ENCODE data around the gene KLHDC9.

The KLHDC9 gene

GRCh38 chr1:161069731-161070270 lies 28.4 kb upstream of the KLHDC9 start, which contains the start of gene ARHGAP30 (continued):
- TF ChIP-seq TCF4 (CRISPR knock-in tag; IDR thresholded peaks at IDR 0.05; ENCODE audit: borderline replicate concordance) (no peak), ZFP30 (CRISPR knock-in tag; IDR thresholded peaks at IDR 0.05) (no peak), CSDC2 (CRISPR knock-in tag; IDR thresholded peaks at IDR 0.05) (no peak), ZNF70 (CRISPR knock-in tag; IDR thresholded peaks at IDR 0.05) (no peak), ARNTL (CRISPR knock-in tag; IDR thresholded peaks at IDR 0.05; ENCODE audit: borderline replicate concordance, low read depth) (no peak), ISL1 (CRISPR knock-in tag; IDR thresholded peaks at IDR 0.05) (no peak)
- TF ChIP-seq, protein P1, sequence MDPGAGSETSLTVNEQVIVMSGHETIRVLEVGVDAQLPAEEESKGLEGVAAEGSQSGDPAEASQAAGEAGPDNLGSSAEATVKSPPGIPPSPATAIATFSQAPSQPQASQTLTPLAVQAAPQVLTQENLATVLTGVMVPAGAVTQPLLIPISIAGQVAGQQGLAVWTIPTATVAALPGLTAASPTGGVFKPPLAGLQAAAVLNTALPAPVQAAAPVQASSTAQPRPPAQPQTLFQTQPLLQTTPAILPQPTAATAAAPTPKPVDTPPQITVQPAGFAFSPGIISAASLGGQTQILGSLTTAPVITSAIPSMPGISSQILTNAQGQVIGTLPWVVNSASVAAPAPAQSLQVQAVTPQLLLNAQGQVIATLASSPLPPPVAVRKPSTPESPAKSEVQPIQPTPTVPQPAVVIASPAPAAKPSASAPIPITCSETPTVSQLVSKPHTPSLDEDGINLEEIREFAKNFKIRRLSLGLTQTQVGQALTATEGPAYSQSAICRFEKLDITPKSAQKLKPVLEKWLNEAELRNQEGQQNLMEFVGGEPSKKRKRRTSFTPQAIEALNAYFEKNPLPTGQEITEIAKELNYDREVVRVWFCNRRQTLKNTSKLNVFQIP (CRISPR knock-in tag; IDR thresholded peaks at IDR 0.05; ENCODE audit: borderline replicate concordance, low read depth) = no peak

- TF ChIP-seq ISL1 (CRISPR knock-in tag; IDR thresholded peaks at IDR 0.05) = no peak
- TF ChIP-seq CSDC2 (CRISPR knock-in tag; IDR thresholded peaks at IDR 0.05) = no peak
- TF ChIP-seq RARB (CRISPR knock-in tag; IDR thresholded peaks at IDR 0.05) = no peak
- TF ChIP-seq TOX (CRISPR knock-in tag; IDR thresholded peaks at IDR 0.05; ENCODE audit: borderline replicate concordance) = no peak
- TF ChIP-seq TCF4 (CRISPR knock-in tag; IDR thresholded peaks at IDR 0.05; ENCODE audit: borderline replicate concordance) = no peak
- TF ChIP-seq GLIS3 (CRISPR knock-in tag; IDR thresholded peaks at IDR 0.05) = no peak
- no peak for TF ChIP-seq BACH2 (CRISPR knock-in tag; IDR thresholded peaks at IDR 0.05; ENCODE audit: borderline replicate concordance)
- no peak for TF ChIP-seq ZC3H10 (CRISPR knock-in tag; IDR thresholded peaks at IDR 0.05)
- no peak for TF ChIP-seq ZNF8 (CRISPR knock-in tag; IDR thresholded peaks at IDR 0.05)
- no peak for TF ChIP-seq ZFP30 (CRISPR knock-in tag; IDR thresholded peaks at IDR 0.05)
- TF ChIP-seq ZFP3 (CRISPR knock-in tag; IDR thresholded peaks at IDR 0.05) = no peak
- no peak for TF ChIP-seq ESRRG (CRISPR knock-in tag; IDR thresholded peaks at IDR 0.05)
- no peak for TF ChIP-seq CREB5 (CRISPR knock-in tag; IDR thresholded peaks at IDR 0.05; ENCODE audit: low read depth)
- TF ChIP-seq PATZ1 (CRISPR knock-in tag; IDR thresholded peaks at IDR 0.05; ENCODE audit: borderline replicate concordance) = no peak
- TF ChIP-seq OSR1 (CRISPR knock-in tag; IDR thresholded peaks at IDR 0.05) = no peak
- no peak for TF ChIP-seq ZNF565 (CRISPR knock-in tag; conservative IDR thresholded peaks at IDR 0.05; ENCODE audit: low read depth)
- ATAC-seq = no peak
Observed at GRCh38 chr1:161070761-161071160, 27.4 kb upstream of the KLHDC9 start.

DNA sequence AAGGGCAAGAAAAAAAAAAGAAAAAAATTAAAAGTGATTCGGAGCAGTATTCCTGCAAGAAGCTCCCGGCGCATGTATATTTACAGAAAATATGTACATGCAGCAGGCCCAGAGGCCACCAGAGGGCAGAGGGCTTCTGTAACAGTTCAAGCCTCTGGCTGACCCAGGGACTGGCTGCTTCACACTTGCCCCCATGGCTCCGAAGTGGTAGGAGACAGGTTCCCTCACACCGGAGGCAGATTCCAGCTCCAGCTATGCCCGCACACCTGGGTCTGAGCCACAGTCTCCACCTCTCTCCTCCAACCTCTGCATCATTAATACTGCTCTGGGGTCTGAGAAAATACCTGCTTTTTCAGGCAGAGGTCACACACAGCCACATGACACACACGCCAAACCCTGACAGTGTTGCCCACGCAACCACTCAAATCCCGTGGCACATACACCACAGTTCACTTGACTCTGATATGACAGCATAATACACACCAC lies 26.2 kb upstream of the KLHDC9 start:
- TF ChIP-seq ESRRG (CRISPR knock-in tag; IDR thresholded peaks at IDR 0.05) (no peak), SNAI2 (CRISPR knock-in tag; IDR thresholded peaks at IDR 0.05) (no peak), OSR1 (CRISPR knock-in tag; IDR thresholded peaks at IDR 0.05) (no peak), CSDC2 (CRISPR knock-in tag; IDR thresholded peaks at IDR 0.05) (no peak), TCF4 (CRISPR knock-in tag; IDR thresholded peaks at IDR 0.05; ENCODE audit: borderline replicate concordance) (no peak), ZNF70 (CRISPR knock-in tag; IDR thresholded peaks at IDR 0.05) (no peak), ZFP30 (CRISPR knock-in tag; IDR thresholded peaks at IDR 0.05) (no peak), BACH2 (CRISPR knock-in tag; IDR thresholded peaks at IDR 0.05; ENCODE audit: borderline replicate concordance) (no peak), PPARA (CRISPR knock-in tag; IDR thresholded peaks at IDR 0.05; ENCODE audit: borderline replicate concordance) (no peak), ZNF8 (CRISPR knock-in tag; IDR thresholded peaks at IDR 0.05) (no peak), GLIS3 (CRISPR knock-in tag; IDR thresholded peaks at IDR 0.05) (no peak), CSRNP3 (CRISPR knock-in tag; IDR thresholded peaks at IDR 0.05) (no peak), ISL1 (CRISPR knock-in tag; IDR thresholded peaks at IDR 0.05) (no peak), TOX (CRISPR knock-in tag; IDR thresholded peaks at IDR 0.05; ENCODE audit: borderline replicate concordance) (no peak), CREB5 (CRISPR knock-in tag; IDR thresholded peaks at IDR 0.05; ENCODE audit: low read depth) (no peak), ZC3H10 (CRISPR knock-in tag; IDR thresholded peaks at IDR 0.05) (no peak), ZNF565 (CRISPR knock-in tag; conservative IDR thresholded peaks at IDR 0.05; ENCODE audit: low read depth) (no peak), ARNTL (CRISPR knock-in tag; IDR thresholded peaks at IDR 0.05; ENCODE audit: borderline replicate concordance, low read depth) (no peak)
- TF ChIP-seq, protein P1 (CRISPR knock-in tag; IDR thresholded peaks at IDR 0.05; ENCODE audit: borderline replicate concordance, low read depth) = no peak
- TF ChIP-seq, protein P2, sequence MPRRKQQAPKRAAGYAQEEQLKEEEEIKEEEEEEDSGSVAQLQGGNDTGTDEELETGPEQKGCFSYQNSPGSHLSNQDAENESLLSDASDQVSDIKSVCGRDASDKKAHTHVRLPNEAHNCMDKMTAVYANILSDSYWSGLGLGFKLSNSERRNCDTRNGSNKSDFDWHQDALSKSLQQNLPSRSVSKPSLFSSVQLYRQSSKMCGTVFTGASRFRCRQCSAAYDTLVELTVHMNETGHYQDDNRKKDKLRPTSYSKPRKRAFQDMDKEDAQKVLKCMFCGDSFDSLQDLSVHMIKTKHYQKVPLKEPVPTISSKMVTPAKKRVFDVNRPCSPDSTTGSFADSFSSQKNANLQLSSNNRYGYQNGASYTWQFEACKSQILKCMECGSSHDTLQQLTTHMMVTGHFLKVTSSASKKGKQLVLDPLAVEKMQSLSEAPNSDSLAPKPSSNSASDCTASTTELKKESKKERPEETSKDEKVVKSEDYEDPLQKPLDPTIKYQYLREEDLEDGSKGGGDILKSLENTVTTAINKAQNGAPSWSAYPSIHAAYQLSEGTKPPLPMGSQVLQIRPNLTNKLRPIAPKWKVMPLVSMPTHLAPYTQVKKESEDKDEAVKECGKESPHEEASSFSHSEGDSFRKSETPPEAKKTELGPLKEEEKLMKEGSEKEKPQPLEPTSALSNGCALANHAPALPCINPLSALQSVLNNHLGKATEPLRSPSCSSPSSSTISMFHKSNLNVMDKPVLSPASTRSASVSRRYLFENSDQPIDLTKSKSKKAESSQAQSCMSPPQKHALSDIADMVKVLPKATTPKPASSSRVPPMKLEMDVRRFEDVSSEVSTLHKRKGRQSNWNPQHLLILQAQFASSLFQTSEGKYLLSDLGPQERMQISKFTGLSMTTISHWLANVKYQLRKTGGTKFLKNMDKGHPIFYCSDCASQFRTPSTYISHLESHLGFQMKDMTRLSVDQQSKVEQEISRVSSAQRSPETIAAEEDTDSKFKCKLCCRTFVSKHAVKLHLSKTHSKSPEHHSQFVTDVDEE (CRISPR knock-in tag; IDR thresholded peaks at IDR 0.05) = no peak
- peak; percentile 82 for ATAC-seq

Measured in SK-N-SH treated with all-trans-retinoic acid at 6 μM for 48 hours (cell line).